Measurements from ENCODE around the gene NPAS2.

NPAS2 gene

GRCh38 chr2:100948942-100949811 is 129.2 kb downstream of the NPAS2 start:
- no peak for DNase-seq

- no peak for DNase-seq
These were observed 132.6 kb downstream of the NPAS2 start for GRCh38 chr2:100952512-100952911.

DNA sequence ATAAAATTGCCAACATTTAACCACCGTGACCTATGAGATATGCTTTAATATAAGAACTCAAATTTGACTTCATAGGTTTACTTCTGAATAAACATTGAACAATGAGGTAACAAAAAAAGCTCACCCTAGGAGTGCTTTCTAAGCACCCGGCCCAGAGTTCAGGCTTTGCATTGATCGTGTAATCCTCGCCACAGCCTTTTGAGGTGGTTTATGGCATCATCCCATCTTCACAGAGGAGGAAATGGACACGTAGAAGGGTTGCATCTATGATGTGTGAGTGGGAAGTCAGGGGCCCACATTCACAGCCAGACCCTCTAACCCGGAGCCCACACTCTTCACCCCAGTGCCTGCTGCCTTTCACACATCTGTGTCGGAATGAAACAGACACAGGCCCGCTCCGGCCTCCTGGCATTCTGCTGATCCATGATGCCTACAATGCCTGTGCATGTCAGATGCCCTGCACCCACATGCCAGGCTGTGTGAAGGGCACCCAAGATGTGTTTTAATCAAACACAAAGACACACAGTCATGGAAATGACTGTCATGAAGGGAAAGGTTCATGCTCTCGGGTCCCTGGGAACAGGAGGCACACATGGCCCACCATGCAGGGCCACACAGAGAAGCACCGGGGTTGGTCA is 133.6 kb downstream of the NPAS2 start:
- no peak for DNase-seq

DNA sequence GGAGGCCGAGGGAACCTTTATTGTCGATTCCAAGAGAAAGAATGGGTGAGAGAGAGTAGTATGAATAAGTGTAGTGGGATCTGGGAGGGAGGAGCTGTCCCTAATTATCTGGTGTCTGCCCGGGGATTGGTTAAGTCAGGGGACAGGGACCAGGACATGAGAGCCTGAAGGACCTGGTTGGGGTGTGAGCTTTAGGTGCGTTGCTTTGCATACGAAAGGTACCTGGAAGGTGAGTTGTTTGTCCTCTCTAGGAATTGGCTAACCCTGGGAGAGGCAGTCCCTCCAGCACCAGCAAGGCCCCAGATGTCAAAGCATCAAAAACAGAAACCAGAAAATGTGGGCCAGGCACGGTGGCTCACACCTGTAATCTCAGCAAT is 134.1 kb downstream of the NPAS2 start:
- DNase-seq, result no peak

- DNase-seq, result no peak
These were observed 135.3 kb downstream of the NPAS2 start for GRCh38 chr2:100955226-100955625.

DNA sequence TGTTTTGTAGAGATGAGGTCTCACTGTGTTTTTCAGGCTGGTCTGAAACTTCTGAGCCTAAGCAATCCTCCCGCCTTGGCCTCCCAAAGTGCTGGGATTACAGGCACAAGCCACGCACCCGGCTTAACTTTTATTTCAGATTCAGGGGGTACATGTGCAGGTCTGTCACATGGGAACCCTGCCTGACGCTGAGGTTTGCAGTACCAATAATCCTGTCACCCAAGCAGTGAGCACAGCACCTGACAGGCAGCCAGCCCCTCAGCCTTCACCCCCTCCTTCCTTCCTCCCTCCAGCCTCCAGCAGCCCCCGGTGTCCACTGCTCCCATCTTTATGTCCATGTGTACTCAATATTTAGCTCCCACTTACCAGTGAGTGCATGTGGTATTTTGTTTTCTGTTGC is 136.1 kb downstream of the NPAS2 start:
- no peak for DNase-seq

DNA sequence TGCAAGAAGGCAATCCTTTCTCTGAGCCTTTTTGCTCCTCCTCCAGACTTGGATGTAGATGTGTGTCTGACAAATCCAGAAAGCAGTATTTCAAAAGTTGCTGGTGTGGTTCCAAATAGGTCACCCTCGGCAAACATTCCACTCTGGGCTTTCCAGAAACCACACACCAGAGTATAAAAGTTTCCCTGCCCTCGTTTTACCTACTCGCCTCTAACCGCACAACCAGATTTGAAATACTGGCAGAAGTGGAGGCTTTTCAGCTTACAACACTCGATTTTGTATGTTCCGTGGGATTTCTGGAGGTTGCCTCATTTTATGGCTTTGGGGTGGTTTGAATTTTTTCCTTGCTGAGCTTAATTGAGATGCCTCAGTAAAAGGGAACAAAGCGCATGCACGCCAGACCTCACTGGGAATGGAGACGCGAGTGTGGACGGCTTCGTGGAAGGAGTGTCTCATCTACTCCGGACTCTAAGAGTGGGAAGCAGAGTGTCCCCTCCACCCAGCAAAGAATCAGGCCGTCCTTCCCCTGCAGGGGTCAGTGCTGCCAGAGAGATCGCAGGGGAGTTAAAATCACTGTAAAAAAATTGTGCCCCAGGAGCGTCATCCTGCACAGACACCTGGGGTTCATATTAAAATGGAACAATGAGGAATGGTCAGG is 138.2 kb downstream of the NPAS2 start:
- DNase-seq, result no peak

- no peak for DNase-seq
These were observed 139.4 kb downstream of the NPAS2 start for GRCh38 chr2:100959225-100959880.

GRCh38 chr2:100960688-100961087 is 140.7 kb downstream of the NPAS2 start:
- DNase-seq, result no peak

GRCh38 chr2:100962366-100963025 is 142.6 kb downstream of the NPAS2 start:
- no peak for DNase-seq

GRCh38 chr2:100963026-100963375 is 143.1 kb downstream of the NPAS2 start:
- DNase-seq, result no peak

DNA sequence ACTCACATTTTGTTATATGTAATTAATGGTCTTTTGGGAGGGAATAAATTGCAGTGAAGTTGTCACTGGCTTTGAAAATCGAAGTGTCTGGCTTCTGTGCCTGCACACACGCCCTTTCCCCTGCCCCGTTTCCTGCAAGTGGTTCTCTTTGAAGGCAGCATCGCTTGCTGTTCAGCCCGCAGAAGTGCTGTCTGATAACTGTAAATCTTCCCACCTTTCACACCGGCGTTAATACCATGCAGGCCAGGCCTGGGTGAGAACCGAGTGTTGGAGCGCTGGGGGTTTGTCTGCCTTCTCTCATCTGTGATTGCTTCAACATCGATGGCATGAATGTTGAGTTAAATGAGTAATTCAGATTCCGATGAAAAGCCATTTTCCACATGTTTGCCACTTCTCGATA is 144.3 kb downstream of the NPAS2 start:
- no peak for DNase-seq

- DNase-seq, result no peak
These were observed 144.8 kb downstream of the NPAS2 start for GRCh38 chr2:100964681-100965169.

DNA sequence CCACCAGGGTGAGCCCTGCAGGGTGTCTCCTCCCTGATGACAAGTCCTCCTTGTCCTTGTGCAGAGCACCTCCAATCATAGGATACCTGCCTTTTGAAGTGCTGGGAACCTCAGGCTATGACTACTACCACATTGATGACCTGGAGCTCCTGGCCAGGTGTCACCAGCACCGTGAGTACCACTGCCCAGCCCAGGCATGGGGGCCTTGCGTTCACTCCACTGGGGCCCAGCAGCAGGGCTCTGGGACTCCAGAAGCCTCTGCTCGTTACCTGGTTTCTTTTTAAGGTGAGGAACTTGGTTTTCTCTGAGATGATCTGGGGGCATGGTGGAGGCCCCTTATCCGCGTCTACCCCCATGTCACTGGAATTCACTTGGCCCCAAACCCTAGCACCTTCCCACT is 145.7 kb downstream of the NPAS2 start:
- no peak for DNase-seq

- DNase-seq, result no peak
These were observed 147.8 kb downstream of the NPAS2 start for GRCh38 chr2:100967716-100968115.

DNA sequence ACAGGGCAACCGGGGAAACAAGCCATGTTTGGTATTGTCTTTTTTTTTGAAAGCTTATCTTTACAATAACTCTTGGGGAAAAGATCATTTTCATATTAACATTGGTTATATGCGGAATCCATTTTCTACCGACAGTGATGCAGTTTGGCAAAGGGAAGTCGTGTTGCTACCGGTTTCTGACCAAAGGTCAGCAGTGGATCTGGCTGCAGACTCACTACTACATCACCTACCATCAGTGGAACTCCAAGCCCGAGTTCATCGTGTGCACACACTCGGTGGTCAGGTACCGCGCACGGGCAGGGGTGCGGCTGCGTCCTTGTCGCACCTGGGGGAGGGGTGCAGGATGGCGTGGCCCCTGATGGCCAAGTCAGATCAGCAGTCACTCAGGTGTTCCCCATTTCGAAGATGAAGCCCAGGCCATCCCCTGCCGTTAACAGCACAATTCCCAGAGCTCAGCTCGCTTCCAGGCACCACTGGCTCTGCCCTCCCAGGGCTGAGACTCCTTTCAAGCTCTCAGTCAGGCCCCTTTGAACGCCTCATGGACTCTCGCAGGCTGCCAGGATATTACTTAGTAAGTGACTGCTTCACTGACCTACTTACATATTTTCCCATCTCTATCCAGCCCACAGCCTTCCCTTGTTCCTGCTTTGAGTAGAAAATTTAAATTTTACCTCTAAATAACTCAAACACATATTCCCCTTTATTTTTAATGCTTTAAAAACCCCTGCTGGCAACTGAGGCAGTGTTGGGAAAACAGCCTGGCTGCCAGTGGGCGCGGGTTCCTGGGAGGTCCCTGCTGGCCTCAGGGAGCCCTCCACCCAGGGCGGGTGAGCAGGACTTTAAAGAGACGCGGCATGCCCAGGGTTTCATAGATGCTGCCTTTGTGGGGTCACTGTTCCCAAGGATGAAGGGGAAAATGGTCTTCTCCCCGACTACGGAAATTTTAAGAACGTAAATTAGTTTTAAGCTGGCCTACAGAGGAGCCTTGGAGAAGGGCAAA is 148.5 kb downstream of the NPAS2 start:
- DNase-seq, result no peak

DNA sequence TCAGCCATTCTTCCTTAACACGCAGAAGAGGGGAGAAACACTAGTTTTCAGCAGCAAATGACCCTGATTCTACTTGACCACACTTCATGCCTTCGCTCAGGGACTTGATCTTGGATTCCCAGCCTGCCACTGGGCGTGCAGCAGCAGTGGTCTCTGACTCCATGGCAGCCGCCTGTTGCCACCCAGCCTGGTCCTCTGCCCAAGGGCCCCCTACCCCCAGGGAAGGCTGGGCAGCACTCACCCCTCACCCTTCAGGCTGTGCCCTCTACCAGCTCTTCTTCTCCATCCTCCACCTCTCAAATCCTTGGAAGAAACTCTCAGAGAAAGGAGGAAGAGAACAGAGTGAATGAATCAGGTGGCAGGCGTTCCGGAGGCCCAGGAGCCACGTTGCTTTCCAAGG is 150.1 kb downstream of the NPAS2 start:
- DNase-seq, result no peak

DNA sequence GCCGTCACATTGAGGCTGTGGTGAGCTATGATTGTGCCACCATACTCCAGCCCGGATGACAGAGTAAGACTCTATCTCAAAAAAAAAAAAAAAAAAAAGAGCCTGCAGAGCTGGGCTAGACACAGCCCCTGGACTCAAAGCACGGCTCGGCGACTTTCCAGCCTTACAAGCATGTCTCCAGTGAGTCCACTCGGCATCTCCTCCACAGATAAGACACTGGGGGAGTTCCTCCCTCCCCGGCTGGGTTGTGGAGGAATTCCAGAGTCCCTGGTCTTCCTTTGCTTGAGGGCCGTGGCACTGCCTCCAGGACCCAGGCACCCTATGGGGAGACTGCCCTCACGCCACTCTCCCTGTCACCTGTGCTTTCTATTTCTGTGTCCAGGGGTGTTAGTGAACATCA is 151.3 kb downstream of the NPAS2 start:
- DNase-seq, result no peak

GRCh38 chr2:100972452-100972851 is 152.5 kb downstream of the NPAS2 start:
- no peak for DNase-seq

GRCh38 chr2:100974712-100975520 is 155.0 kb downstream of the NPAS2 start:
- no peak for DNase-seq

- DNase-seq, result no peak
These were observed 155.5 kb downstream of the NPAS2 start for GRCh38 chr2:100975521-100975785.
